Measurements from ENCODE around the gene RPL9. TPM values are rescaled to one million over a fixed set of nuclear protein-coding genes. Genes with fewer than 3 reads are reported as not detected.

Gene RPL9
- total and polyA plus RNA-seq, 2 of the 8 experiments (the other 6 are each of a cell fraction or from before 2014, with no cell fraction given), result 1,161 to 1,184 TPM

- ChIA-PET CTCF (ENCODE audit: partially characterized antibody) (no interaction called here), POLR2A (ENCODE audit: partially characterized antibody) (interaction anchor here (0.6 to 5.4 kb wide), 10 partner anchors 10 to 130 kb away, joined by 3 to 49 read pairs (median 4); partner anchors contain the start of gene RFC1)
- DNase-seq (ENCODE audit: low read depth in 1 of 2, low spot score in 2 of 2) (no peak), FAIRE-seq (no peak)
- H3K79me1 ChIP-seq (ENCODE audit: low read depth, low read length), result no peaks in the 10 kb centered on the region; the same call in 1 of the 2 replicates
- H2BK120ac ChIP-seq (replicated peaks; ENCODE audit: low read depth, low read length), result no peak overlapping the region
- peaks cover 0 to 35% of the 10 kb centered on the region in 2 experiments; a peak in 3 of 4 replicates for H3K79me2 ChIP-seq (ENCODE audit: control insufficient read depth in 1 of 2, insufficient read depth in 2 of 2, low read length in 2 of 2)
- no peak overlapping the region for H2BK5ac ChIP-seq (ENCODE audit: low read depth, low read length)
- no peak overlapping the region for H2AFZ ChIP-seq (ENCODE audit: low read length)
- H3K4me1 ChIP-seq (replicated peaks in 1 of 4; ENCODE audit: control insufficient read depth in 3 of 4, insufficient read depth in 4 of 4, low read length in 3 of 4), result peaks cover 0 to 4% (median 2%) of the 10 kb centered on the region in 4 experiments; a peak in 2 of 7 replicates
- H2BK15ac ChIP-seq (ENCODE audit: low read length), result no peak overlapping the region
- H2BK12ac ChIP-seq (ENCODE audit: low read depth, low read length), result no peak overlapping the region
- no peak overlapping the region for H3K4me2 ChIP-seq (ENCODE audit: insufficient read depth in 1 of 2, low read depth in 2 of 2, low read length in 2 of 2)
- peaks cover 8 to 13% of the 10 kb centered on the region in 2 experiments for H4K20me1 ChIP-seq (replicated peaks in 1 of 2; ENCODE audit: control insufficient read depth in 1 of 2, insufficient read depth in 2 of 2, low read length in 2 of 2)
- H2AK5ac ChIP-seq (ENCODE audit: low read depth, low read length), result no peak overlapping the region
- no peak overlapping the region for H2BK20ac ChIP-seq (ENCODE audit: low read length)
- no peak overlapping the region for H3K23ac ChIP-seq (ENCODE audit: insufficient read length)
- H3K23me2 ChIP-seq (ENCODE audit: low read depth, low read length), result peaks cover 2% of the 10 kb centered on the region; the same call in 1 of the 2 replicates
- no peak overlapping the region for H3K18ac ChIP-seq (ENCODE audit: extremely low read depth, low read length)
- H3K14ac ChIP-seq (ENCODE audit: insufficient read length), result no peak overlapping the region
- no peak overlapping the region for H3K27ac ChIP-seq (ENCODE audit: low read depth, low read length)
- no peak overlapping the region for H3K4me3 ChIP-seq (ENCODE audit: extremely low read depth in 1 of 4, insufficient read depth in 2 of 4, low read depth in 3 of 4, low read length in 4 of 4)
- H3K36me3 ChIP-seq (ENCODE audit: control insufficient read depth in 2 of 4, insufficient read depth in 4 of 4, low read length in 3 of 4), result peaks cover 31 to 81% (median 57%) of the 10 kb centered on the region in 4 experiments
- H4K91ac ChIP-seq (replicated peaks; ENCODE audit: insufficient read length, low read length), result no peak overlapping the region
- H3K27me3 ChIP-seq (replicated peaks in 1 of 4; ENCODE audit: control insufficient read depth in 3 of 4, extremely low read depth in 1 of 4, insufficient read depth in 3 of 4, low read length in 3 of 4), result no peaks in the 10 kb centered on the region
- H3K56ac ChIP-seq (replicated peaks; ENCODE audit: insufficient read length, low read depth, low read length), result no peak overlapping the region
- no peak overlapping the region for H3K4ac ChIP-seq (replicated peaks; ENCODE audit: insufficient read length, low read depth, low read length)
- H3K9me3 ChIP-seq (ENCODE audit: insufficient read depth in 2 of 2, low read depth in 1 of 2, low read length in 1 of 2), result no peaks in the 10 kb centered on the region
- no peak overlapping the region for H3K9ac ChIP-seq (replicated peaks in 1 of 4; ENCODE audit: extremely low read depth in 1 of 4, low read depth in 3 of 4, low read length in 3 of 4)
- 95% methylated on average over 2 of the region's 2 CpGs; no CpG with 5 or more reads in 1 of the 2 experiments for WGBS, 2 experiments (ENCODE audit: extremely low coverage in 1 of 2, insufficient coverage in 1 of 2, insufficient read length in 1 of 2, insufficient replicate concordance in 2 of 2, low coverage in 1 of 2, low lambda C conversion rate in 2 of 2, missing lambda C conversion rate in 1 of 2)
- no peak overlapping the region for H4K5ac ChIP-seq (ENCODE audit: insufficient read length, low read depth, low read length)
- no peak overlapping the region for H4K8ac ChIP-seq (ENCODE audit: extremely low read depth, insufficient read depth, low read length)
- TF ChIP-seq MAX (IDR thresholded peaks at IDR 0.05) (no peak), RBBP5 (IDR thresholded peaks at IDR 0.05; ENCODE audit: borderline replicate concordance, low read depth, low read length) (no peak), USF2 (IDR thresholded peaks at IDR 0.05; ENCODE audit: low read length) (no peak), TCF12 (IDR thresholded peaks at IDR 0.05; ENCODE audit: low read depth, low read length) (no peak), RXRA (IDR thresholded peaks at IDR 0.05; ENCODE audit: insufficient read depth, low read depth, low read length) (no peak), EGR1 (IDR thresholded peaks at IDR 0.05; ENCODE audit: borderline replicate concordance, low read depth, low read length) (no peak), NANOG (IDR thresholded peaks at IDR 0.05; ENCODE audit: insufficient read depth, low read depth, low read length, poor library complexity, severe bottlenecking) (no peak), CREB1 (IDR thresholded peaks at IDR 0.05) (no peak), POU5F1 (IDR thresholded peaks at IDR 0.05; ENCODE audit: low read depth, low read length) (no peak), FOSL1 (IDR thresholded peaks at IDR 0.05; ENCODE audit: insufficient read depth, low read depth, low read length) (no peak), HDAC2 (IDR thresholded peaks at IDR 0.05; ENCODE audit: borderline replicate concordance in 1 of 2, low read depth in 2 of 2, low read length in 2 of 2) (no peak), EZH2 (IDR thresholded peaks at IDR 0.05; ENCODE audit: low read depth, low read length, severe bottlenecking) (no peak)
Measured at GRCh38 chr4:39453738-39454137, 5.0 kb downstream of the RPL9 start.

Data from H1 (cell line).